ENCODE data around the gene RNF123.

The RNF123 gene

DNA sequence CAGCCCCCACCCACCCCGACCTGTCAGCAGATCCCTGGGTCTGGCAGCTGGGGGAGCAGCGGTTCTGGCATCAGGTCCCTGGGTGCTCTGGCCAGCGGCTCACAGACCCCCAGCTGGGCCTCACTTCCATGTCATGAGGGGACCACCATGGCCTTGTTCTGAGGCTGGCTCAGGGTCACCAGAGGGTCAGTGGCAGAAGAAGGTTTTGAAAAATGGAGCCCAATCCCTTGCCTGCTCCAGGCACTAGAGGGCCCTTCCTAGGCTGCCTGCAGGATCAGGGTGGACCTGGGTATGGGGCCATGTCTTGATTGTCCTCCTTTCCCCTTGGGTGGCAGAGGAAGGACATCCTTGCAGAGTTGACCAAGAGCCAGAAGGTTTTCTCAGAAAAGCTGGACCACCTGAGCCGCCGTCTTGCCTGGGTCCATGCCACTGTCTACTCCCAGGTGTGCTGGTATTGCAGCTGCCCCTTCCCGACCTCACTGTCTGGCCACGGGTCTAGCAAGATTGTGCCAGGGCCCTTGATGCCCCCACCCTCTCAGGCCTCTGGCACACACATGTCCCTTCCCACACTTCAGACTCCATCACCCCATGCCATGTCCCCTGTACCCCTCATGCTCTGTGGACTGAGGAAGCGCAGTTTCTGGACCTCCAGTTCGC, 17.2 kb downstream of the RNF123 start:
- TF ChIP-seq CTCF (conservative IDR thresholded peaks at IDR 0.05; ENCODE audit: low read depth, low read length): no peak
- Histone ChIP-seq H3K9ac (no peak overlapping the region), H3K27me3 (ENCODE audit: insufficient read depth, low read depth) (no peaks in the 10 kb centered on the region), H3K4me3 (IDR thresholded peaks at IDR 0.05; ENCODE audit: insufficient read depth, low read depth, low read length) (no peak overlapping the region), H4K20me1 (ENCODE audit: insufficient read depth) (no peaks in the 10 kb centered on the region), H3K4me2 (no peak overlapping the region), H3K79me2 (ENCODE audit: insufficient read depth, low read depth) (no peaks in the 10 kb centered on the region), H3K4me1 (ENCODE audit: low read depth, poor library complexity, severe bottlenecking) (no peaks in the 10 kb centered on the region), H2AFZ (ENCODE audit: low read depth) (no peak overlapping the region), H3K27ac (no peak overlapping the region), H3K36me3 (ENCODE audit: insufficient read depth) (no peaks in the 10 kb centered on the region)

GRCh38 chr3:49707113-49707480, 17.7 kb downstream of the RNF123 start:
- Histone ChIP-seq H3K4me1 (ENCODE audit: low read depth, poor library complexity, severe bottlenecking) (no peaks in the 10 kb centered on the region), H3K4me2 (no peak overlapping the region), H2AFZ (ENCODE audit: low read depth) (no peak overlapping the region), H3K79me2 (ENCODE audit: insufficient read depth, low read depth) (no peaks in the 10 kb centered on the region), H3K27ac (no peak overlapping the region), H3K4me3 (IDR thresholded peaks at IDR 0.05; ENCODE audit: insufficient read depth, low read depth, low read length) (no peak overlapping the region), H4K20me1 (ENCODE audit: insufficient read depth) (no peaks in the 10 kb centered on the region), H3K27me3 (ENCODE audit: insufficient read depth, low read depth) (no peaks in the 10 kb centered on the region), H3K36me3 (ENCODE audit: insufficient read depth) (no peaks in the 10 kb centered on the region), H3K9ac (no peak overlapping the region)
- no peak for TF ChIP-seq CTCF (conservative IDR thresholded peaks at IDR 0.05; ENCODE audit: low read depth, low read length)

- Histone ChIP-seq H3K27me3 (ENCODE audit: insufficient read depth, low read depth) (no peaks in the 10 kb centered on the region), H3K27ac (no peak overlapping the region), H3K36me3 (ENCODE audit: insufficient read depth) (no peaks in the 10 kb centered on the region), H3K79me2 (ENCODE audit: insufficient read depth, low read depth) (no peaks in the 10 kb centered on the region), H4K20me1 (ENCODE audit: insufficient read depth) (no peaks in the 10 kb centered on the region), H3K4me3 (IDR thresholded peaks at IDR 0.05; ENCODE audit: insufficient read depth, low read depth, low read length) (no peak overlapping the region), H3K9ac (no peak overlapping the region), H2AFZ (ENCODE audit: low read depth) (no peak overlapping the region), H3K4me2 (no peak overlapping the region), H3K4me1 (ENCODE audit: low read depth, poor library complexity, severe bottlenecking) (no peaks in the 10 kb centered on the region)
- no peak for TF ChIP-seq CTCF (conservative IDR thresholded peaks at IDR 0.05; ENCODE audit: low read depth, low read length)
Observed at GRCh38 chr3:49709852-49710251, 20.5 kb downstream of the RNF123 start.

DNA sequence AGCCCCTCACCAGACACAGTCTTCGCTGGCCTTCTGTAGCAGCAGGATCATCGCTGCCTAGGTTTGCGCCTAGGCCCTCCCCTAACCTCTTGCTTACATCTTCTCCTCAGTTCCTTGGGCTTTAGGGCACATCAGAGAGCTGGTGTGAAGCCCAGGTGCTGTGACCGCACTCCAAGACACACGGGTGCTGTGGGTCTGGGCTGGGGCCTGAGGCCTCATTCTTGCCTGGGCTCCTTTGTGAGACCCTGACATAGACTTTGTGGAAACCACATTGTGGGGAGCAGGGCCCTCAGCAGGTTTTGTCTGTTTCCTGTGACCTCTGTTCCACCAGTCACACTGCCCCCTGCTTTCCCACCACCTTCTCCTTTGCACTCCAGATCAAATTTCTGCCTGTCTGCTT, 22.1 kb downstream of the RNF123 start:
- no peak overlapping the region for H3K9ac ChIP-seq
- H3K4me3 ChIP-seq (IDR thresholded peaks at IDR 0.05; ENCODE audit: insufficient read depth, low read depth, low read length): no peak overlapping the region
- H3K4me1 ChIP-seq (ENCODE audit: low read depth, poor library complexity, severe bottlenecking): no peaks in the 10 kb centered on the region
- no peaks in the 10 kb centered on the region for H4K20me1 ChIP-seq (ENCODE audit: insufficient read depth)
- H3K27ac ChIP-seq: no peak overlapping the region
- H2AFZ ChIP-seq (ENCODE audit: low read depth): no peak overlapping the region
- H3K27me3 ChIP-seq (ENCODE audit: insufficient read depth, low read depth): no peaks in the 10 kb centered on the region
- no peak overlapping the region for H3K4me2 ChIP-seq
- no peaks in the 10 kb centered on the region for H3K79me2 ChIP-seq (ENCODE audit: insufficient read depth, low read depth)
- TF ChIP-seq CTCF (conservative IDR thresholded peaks at IDR 0.05; ENCODE audit: low read depth, low read length): no peak
- H3K36me3 ChIP-seq (ENCODE audit: insufficient read depth): no peaks in the 10 kb centered on the region

Measured in KMS-11 (cell line).